ENCODE measurements around the gene PGLYRP4. TPM values are rescaled to one million over a fixed set of nuclear protein-coding genes. Genes with fewer than 3 reads are reported as not detected.
A peak's percentile ranks its signal among the peaks of the same experiment; 100 is the strongest.

The PGLYRP4 gene
- total RNA-seq, 6 experiments from 2014 or later, result not detected

- no peak overlapping the region for H3K27ac ChIP-seq
- TF ChIP-seq POLR2A (IDR thresholded peaks at IDR 0.05), result no peak
- TF ChIP-seq, protein P1, sequence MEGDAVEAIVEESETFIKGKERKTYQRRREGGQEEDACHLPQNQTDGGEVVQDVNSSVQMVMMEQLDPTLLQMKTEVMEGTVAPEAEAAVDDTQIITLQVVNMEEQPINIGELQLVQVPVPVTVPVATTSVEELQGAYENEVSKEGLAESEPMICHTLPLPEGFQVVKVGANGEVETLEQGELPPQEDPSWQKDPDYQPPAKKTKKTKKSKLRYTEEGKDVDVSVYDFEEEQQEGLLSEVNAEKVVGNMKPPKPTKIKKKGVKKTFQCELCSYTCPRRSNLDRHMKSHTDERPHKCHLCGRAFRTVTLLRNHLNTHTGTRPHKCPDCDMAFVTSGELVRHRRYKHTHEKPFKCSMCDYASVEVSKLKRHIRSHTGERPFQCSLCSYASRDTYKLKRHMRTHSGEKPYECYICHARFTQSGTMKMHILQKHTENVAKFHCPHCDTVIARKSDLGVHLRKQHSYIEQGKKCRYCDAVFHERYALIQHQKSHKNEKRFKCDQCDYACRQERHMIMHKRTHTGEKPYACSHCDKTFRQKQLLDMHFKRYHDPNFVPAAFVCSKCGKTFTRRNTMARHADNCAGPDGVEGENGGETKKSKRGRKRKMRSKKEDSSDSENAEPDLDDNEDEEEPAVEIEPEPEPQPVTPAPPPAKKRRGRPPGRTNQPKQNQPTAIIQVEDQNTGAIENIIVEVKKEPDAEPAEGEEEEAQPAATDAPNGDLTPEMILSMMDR (IDR thresholded peaks at IDR 0.05), result no peak
- no peaks in the 10 kb centered on the region for H3K27me3 ChIP-seq
- intact Hi-C loops (cut with DNase I), result no loop called here
- no peaks in the 10 kb centered on the region for H3K36me3 ChIP-seq
- DNase-seq (no peak), ATAC-seq (no peak)
- no peak overlapping the region for H3K4me3 ChIP-seq
- no peaks in the 10 kb centered on the region for H3K9me3 ChIP-seq
- H3K4me1 ChIP-seq, result no peaks in the 10 kb centered on the region
- 56% methylated on average over 3 of the region's 3 CpGs for WGBS (ENCODE audit: insufficient coverage, low coverage, low lambda C conversion rate, missing lambda C conversion rate)
Measured at GRCh38 chr1:153363641-153364040, 15.0 kb upstream of the PGLYRP4 start.

DNA sequence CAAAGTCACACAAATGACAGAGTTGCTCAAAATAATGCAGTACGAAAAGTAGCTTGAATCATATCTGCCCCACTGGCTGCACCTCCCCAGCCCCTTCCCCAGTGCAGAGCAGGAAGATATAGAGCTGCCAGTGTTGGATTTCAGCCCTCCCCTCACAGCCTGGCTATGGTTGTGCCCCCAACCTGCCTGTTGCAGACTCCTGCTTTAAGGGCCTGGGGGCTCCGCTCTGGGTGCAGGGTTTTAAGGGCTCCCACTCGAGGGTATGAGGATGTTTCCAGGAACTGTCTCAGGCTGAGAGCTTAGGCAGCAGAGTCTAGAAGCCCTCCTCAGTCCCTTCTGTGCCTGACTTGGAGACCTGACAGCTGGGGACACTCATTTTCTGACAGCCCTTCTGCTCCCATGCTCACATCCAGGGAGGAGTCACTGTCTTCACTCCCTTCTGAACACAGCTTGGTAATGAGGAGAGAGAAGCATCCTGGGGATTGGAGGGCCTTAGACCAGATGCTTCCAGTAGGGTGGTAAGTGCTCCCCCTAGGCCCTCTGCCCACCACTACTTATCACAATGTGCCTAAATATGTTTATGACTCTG, 13.6 kb upstream of the PGLYRP4 start:
- ATAC-seq (no peak), DNase-seq (peak in 1 of 3 donors; percentile 41)
- Histone ChIP-seq H3K4me3 (no peak overlapping the region), H3K4me1 (peaks cover 0 to 8% (median 2%) of the 10 kb centered on the region in 4 donors), H3K9me3 (no peaks in the 10 kb centered on the region), H3K27ac (no peak overlapping the region), H3K27me3 (no peaks in the 10 kb centered on the region), H3K36me3 (no peaks in the 10 kb centered on the region)
- TF ChIP-seq POLR2A (IDR thresholded peaks at IDR 0.05), result no peak
- TF ChIP-seq, protein P1 (IDR thresholded peaks at IDR 0.05), result no peak
- WGBS (ENCODE audit: insufficient coverage, low coverage, low lambda C conversion rate, missing lambda C conversion rate), result 29% methylated on average over 2 of the region's 3 CpGs
- intact Hi-C loops (cut with DNase I), result no loop called here

- Histone ChIP-seq H3K27me3 (no peaks in the 10 kb centered on the region), H3K9me3 (no peaks in the 10 kb centered on the region), H3K4me1 (peaks cover 0 to 8% (median 2%) of the 10 kb centered on the region in 4 donors), H3K27ac (no peak overlapping the region), H3K36me3 (no peaks in the 10 kb centered on the region), H3K4me3 (no peak overlapping the region)
- DNase-seq, result peak in 1 of 3 donors; percentile 43
- intact Hi-C loops (cut with DNase I), result no loop called here
- TF ChIP-seq, protein P1 (IDR thresholded peaks at IDR 0.05), result no peak
- no peak for TF ChIP-seq POLR2A (IDR thresholded peaks at IDR 0.05)
- WGBS (ENCODE audit: insufficient coverage, low coverage, low lambda C conversion rate, missing lambda C conversion rate), result 51% methylated on average over 4 of the region's 4 CpGs
- ATAC-seq, result no peak
Measured at GRCh38 chr1:153361480-153362109, 13.0 kb upstream of the PGLYRP4 start.

- 79% methylated on average over 7 of the region's 11 CpGs for WGBS (ENCODE audit: insufficient coverage, low coverage, low lambda C conversion rate, missing lambda C conversion rate)
- ATAC-seq (no peak), DNase-seq (peak in 1 of 3 donors; percentile 48)
- intact Hi-C loops (cut with DNase I), result no loop called here
- TF ChIP-seq, protein P1 (IDR thresholded peaks at IDR 0.05), result no peak
- TF ChIP-seq POLR2A (IDR thresholded peaks at IDR 0.05), result no peak
- Histone ChIP-seq H3K36me3 (no peaks in the 10 kb centered on the region), H3K9me3 (no peaks in the 10 kb centered on the region), H3K4me1 (peaks cover 0 to 8% (median 2%) of the 10 kb centered on the region in 4 donors), H3K27ac (no peak overlapping the region), H3K4me3 (no peak overlapping the region), H3K27me3 (no peaks in the 10 kb centered on the region)
Measured at GRCh38 chr1:153360592-153361479, 12.2 kb upstream of the PGLYRP4 start.

Data from right lobe of liver (tissue), 6 donors.